GM21526 (cell line): Measurements from ENCODE around the gene SKI.
A peak's percentile ranks its signal among the peaks of the same experiment; 100 is the strongest.
"Not testable (repeated sequence)": the region's sequence is repeated elsewhere in the genome, so short reads cannot be mapped to it uniquely, and the experiment has no call there.

Experiments used
- ATAC-seq: cut with Tn5 transposase; IDR thresholded peaks from one replicate; pipeline ENCODE4 v1.9.1; 2021; ENCODE audit warnings: moderate library complexity; ENCODE audit not compliant: unreplicated experiment, low FRiP score

Gene SKI

DNA sequence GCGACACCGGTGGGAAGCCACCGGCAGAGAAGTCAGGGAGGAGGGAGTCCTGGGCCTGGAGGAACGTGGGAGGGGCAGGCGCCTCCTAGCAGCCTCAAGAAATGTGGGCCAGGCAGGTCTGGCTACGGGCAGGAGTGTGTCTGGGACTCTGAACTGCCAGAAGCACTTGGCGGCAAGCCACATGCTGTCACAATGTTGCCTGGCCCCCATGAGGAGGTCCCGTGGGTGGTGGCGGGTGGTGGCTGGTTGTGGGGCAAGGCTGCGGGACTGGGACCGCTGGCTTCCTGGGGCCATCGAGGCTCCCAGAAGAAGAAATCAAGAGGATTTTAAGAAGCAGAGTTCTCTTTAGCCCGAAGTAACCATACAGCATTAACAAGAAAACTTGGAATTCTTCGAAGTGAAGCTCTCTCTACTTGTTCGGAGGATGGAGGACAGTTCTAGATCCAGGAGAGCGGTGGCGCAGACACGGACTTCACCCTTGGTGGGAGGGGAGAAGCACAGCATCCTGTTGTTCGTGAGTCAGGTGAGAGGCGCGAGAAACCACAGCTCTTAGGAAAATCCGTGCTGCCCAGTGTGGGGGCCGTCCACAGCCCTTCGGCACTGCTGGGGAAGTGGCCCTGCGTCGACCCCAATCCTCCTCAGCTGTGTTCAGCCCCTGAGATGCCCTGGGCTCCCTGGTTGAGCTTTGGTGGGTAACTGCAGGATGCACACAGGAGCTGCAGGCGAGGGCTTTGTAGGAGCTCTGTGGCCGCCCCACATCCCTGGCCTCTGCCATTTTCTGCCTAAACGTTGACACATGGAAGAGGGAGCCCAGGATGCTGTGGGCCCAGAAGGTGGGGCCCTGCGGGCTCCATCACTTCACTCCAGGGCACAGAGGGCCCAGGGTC is 12.4 kb downstream of the SKI start:
- no peak for ATAC-seq

DNA sequence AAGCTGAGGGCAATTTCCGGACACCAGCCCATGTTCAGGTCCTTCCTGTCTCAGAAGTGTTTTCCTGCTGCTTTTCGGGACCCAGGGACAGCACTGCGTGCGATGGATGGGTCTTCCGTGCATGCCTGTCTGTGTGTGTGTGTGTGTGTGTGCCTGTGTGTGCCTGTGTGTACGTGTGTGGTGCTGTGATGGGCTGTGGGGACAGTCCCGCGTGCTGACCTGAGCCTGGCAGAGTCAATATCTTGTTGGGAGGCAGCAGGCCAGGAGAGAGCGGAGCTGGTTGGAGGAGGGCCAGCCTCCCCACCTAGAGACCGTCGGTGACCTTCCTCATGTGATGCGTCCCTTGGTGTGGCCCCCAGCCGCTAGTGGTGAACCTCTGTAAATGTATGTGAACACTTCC is 13.7 kb downstream of the SKI start:
- ATAC-seq, result no peak

- ATAC-seq, result no peak
Observed at GRCh38 chr1:2242814-2243725, 15.0 kb downstream of the SKI start.

GRCh38 chr1:2247045-2247394 is 18.9 kb downstream of the SKI start:
- ATAC-seq, result not testable (repeated sequence)

DNA sequence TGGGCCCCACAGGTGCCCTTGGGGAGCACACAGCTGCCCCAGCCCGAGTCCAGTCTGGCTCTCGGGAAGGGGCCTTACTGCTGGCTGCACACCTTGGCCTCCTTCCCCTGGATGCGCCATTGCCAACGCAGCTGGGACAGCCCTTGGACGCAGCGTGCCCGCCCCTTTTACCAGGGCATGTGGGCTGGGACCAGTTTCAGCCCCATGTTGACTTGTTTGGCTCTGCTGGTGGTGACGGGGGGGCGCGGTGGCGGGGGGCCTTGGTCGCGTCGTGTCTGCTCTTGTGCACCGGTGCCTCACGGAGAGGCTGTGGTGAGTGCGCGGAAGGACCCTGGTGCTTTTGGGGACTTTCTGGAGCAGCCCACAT is 19.6 kb downstream of the SKI start:
- no peak for ATAC-seq

- ATAC-seq, result no peak
Observed at GRCh38 chr1:2248127-2248826, 20.2 kb downstream of the SKI start.

- no peak for ATAC-seq
Observed at GRCh38 chr1:2248854-2249558, 20.9 kb downstream of the SKI start.

GRCh38 chr1:2249559-2249906 is 21.4 kb downstream of the SKI start:
- ATAC-seq, result no peak

DNA sequence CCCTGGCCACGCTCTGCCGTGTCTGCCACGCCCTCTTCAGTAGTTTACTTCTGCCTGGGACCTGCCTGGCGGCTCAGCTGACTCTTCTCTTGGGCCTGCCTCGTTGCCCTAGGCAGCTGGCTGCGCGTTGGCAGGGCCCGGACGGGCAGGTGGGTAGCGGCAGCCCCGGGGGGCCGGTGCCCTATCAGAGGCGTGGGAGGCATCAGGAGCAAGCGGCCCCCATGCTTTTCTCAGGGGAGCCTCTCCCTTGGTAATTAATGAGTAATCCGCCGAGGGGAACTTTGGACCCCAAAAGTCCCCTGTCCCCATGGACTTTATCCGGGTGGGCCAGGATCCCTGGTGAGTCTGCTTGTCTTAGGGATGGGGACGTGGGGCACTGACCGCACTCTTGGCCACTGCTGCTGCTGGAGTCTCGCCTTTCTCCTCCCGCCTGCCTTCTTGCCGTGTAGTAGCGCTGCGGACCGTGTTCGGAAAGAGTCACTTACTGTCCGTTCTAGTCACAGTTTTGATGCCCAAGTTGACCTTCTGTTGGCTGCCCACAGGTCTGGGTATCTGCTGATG is 22.7 kb downstream of the SKI start:
- ATAC-seq, result no peak

GRCh38 chr1:2251363-2251762 is 23.2 kb downstream of the SKI start:
- ATAC-seq, result no peak

- ATAC-seq, result no peak
Observed at GRCh38 chr1:2251786-2252185, 23.7 kb downstream of the SKI start.

DNA sequence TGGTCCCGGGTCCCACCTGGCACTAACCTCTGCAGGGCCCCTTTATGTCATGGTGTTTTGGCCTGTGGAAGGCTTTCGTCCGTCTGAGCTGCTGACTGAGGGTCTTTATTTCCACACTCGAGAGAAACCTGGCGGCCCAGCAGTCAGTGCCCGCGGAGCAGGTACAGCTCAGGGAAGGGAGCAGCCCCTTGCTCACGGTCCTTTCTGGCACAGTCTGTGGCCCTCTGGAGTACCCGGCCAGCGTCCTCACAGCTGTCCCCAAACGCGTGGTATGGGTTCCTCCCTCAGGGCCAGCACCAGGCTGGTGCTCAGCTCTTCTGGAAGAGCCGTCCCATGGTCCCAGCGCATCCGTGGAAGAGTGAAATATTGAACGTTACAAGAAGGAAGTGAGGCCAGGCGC is 24.3 kb downstream of the SKI start:
- ATAC-seq, result no peak

- ATAC-seq, result no peak
Observed at GRCh38 chr1:2253036-2253796, 25.1 kb downstream of the SKI start.

DNA sequence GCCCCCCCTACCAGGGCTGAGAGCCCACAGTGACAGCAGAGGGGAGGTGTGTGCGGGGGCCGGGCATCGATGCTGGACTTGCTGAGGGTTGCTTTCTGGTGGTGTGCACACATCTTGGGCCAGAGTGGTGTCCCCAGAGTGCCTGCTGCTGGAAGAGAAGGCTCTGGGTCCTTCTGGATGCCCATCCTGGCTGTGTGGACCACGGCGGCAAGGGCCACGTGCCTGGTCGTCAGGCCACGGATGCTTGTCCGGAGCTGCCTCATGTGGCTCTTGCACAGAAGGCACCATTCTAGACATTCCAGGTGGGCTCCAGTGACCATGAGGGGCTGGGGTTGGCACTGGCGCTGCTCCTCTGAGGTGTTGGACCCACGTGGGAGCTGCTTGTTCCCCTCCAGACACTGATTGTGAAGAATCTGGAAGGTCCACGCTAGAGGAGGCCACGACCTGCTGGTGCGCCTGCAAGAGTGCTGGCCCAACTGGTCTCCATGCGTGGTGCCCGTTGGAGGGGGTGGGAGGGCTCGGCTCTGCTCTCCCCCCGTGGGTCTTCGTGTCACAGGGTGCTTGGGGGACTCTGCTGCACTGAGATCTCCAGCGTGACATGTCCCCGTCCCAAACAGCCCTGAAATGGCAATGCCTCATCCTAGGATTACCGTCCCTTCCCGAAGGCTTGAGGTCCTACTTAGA is 25.8 kb downstream of the SKI start:
- ATAC-seq, result no peak

GRCh38 chr1:2255047-2255419 is 26.9 kb downstream of the SKI start:
- no peak for ATAC-seq

GRCh38 chr1:2255420-2256369 is 27.6 kb downstream of the SKI start:
- ATAC-seq, result peak; percentile 35

DNA sequence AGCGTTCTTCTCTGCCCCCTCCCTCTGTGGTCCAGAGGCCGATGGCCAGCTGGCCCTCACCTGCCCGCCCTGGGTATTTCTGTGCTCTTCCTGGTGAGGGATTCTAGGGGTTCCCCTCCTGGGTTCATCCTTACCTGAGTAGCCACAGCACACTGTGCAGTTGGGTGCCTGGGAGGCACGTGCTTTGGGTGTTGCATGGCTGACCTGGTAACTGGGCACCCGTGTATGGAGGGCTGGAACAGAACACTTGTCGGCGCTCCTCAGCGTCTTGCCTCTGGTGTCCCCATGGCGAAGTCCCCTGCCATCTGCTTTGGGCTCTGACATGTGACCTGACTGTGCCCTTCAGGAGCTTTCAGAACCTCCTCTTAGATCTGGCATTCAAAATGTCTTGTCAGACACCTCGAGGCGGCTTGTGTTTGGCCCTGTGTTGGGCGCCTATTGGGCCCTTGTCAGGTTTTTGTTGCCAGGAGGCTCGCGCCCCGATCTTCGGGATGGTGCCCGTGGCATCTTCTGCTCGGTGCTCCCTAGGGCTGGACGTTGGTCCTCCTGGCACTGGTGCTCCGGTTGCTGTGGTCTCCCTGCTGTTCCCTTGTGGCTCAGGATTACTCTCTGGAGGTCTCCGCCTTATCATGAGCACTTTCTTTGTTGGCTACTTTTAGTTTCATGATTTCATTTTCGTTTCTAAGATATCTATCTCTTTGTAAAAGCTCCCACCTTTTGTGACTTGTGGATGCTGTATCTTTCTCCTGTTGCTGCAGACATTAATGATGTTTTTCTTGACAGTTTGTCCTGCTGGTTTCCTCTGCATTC is 28.5 kb downstream of the SKI start:
- ATAC-seq, result no peak
